Brain microvascular endothelial cell (primary cell): Measurements from ENCODE around the gene PSMD1.
"Not testable (repeated sequence)": the region's sequence is repeated elsewhere in the genome, so short reads cannot be mapped to it uniquely, and the experiment has no call there.

Experiments used
- DNase-seq: peaks from one replicate; pipeline ENCODE4 v3.0.0-alpha.2; 2020
- H3K27ac ChIP-seq: fragments of 250-450 bp; sonication (Bioruptor Pico); 2 replicates; pipeline ENCODE4 v1.5.1; 2020; ENCODE audit warnings: mild to moderate bottlenecking, moderate library complexity
- H3K27me3 ChIP-seq: fragments of 250-450 bp; sonication (Bioruptor Pico); replicated peaks from 2 replicates; pipeline ENCODE4 v1.5.1; 2020; ENCODE audit warnings: mild to moderate bottlenecking
- H3K36me3 ChIP-seq: fragments of 250-450 bp; sonication (Bioruptor Pico); replicated peaks from 2 replicates; pipeline ENCODE4 v1.5.1; 2020; ENCODE audit warnings: mild to moderate bottlenecking
- H3K4me3 ChIP-seq: 2 replicates; pipeline ENCODE4 v1.5.1; 2011; ENCODE audit warnings: low read depth, mild to moderate bottlenecking, control low read depth, low read length, moderate library complexity
- in situ Hi-C: cut with HindIII; loops from 2 replicates; pipeline ENCODE4 v1.10.0; 2017; ENCODE audit warnings: low sequenced_read_pairs, low pct_ligation_motif_present
- TF ChIP-seq, protein P1 (sequence below): IDR thresholded peaks from 2 replicates; pipeline ENCODE4 v1.5.1; 2011; ENCODE audit warnings: low read depth, mild to moderate bottlenecking, moderate library complexity, low read length, control low read depth, inconsistent platforms; ENCODE audit errors: missing control alignments

PSMD1 gene

DNA sequence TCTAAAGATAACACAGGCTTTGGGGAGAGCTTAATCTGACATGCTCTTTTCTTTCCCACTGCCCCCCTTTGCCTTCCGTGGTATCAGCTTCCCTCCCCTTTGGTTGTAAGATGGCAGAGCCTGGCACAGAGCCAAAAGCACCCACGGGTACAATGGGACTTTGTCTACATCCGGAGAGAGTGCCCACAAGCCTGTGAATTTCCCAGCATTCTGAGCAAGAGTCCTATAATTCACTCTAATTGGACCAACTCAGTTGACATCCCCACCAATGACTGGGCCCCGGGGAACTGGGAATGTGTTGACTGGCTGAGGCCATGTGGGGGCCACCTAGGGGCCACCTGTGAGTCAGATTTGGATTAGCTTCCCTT is 39.5 kb upstream of the PSMD1 start:
- no peak for DNase-seq
- in situ Hi-C loops, result no loop called here
- Histone ChIP-seq H3K27me3 (peaks cover 5% of the 10 kb centered on the region), H3K36me3 (no peaks in the 10 kb centered on the region), H3K4me3 (no peak overlapping the region), H3K27ac (no peak overlapping the region)
- TF ChIP-seq, protein P1, sequence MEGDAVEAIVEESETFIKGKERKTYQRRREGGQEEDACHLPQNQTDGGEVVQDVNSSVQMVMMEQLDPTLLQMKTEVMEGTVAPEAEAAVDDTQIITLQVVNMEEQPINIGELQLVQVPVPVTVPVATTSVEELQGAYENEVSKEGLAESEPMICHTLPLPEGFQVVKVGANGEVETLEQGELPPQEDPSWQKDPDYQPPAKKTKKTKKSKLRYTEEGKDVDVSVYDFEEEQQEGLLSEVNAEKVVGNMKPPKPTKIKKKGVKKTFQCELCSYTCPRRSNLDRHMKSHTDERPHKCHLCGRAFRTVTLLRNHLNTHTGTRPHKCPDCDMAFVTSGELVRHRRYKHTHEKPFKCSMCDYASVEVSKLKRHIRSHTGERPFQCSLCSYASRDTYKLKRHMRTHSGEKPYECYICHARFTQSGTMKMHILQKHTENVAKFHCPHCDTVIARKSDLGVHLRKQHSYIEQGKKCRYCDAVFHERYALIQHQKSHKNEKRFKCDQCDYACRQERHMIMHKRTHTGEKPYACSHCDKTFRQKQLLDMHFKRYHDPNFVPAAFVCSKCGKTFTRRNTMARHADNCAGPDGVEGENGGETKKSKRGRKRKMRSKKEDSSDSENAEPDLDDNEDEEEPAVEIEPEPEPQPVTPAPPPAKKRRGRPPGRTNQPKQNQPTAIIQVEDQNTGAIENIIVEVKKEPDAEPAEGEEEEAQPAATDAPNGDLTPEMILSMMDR, result no peak

GRCh38 chr2:231018184-231018583 is 38.5 kb upstream of the PSMD1 start:
- DNase-seq, result no peak
- TF ChIP-seq, protein P1, result no peak
- H3K36me3 ChIP-seq, result no peaks in the 10 kb centered on the region
- H3K27ac ChIP-seq, result no peak overlapping the region
- in situ Hi-C loops, result no loop called here
- no peaks in the 10 kb centered on the region for H3K27me3 ChIP-seq
- no peak overlapping the region for H3K4me3 ChIP-seq

DNA sequence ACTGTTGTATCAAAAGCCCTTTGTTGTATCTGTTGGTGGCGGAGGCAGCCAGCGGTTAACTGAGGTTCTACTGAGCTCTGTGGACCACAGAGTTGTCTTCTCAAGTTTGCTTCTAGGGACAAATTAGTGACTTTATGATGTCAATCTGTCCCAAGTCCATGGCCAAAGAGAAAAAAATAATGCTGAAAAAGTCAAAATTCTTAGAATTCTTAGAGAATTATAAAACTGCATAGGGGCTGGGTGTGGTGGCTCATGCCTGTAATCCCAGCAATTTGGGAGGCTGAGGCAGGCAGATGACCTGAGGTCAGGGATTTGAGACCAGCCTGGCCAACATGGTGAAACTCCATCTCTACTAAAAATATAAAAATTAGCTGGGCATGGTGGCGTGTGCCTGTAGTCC is 31.6 kb upstream of the PSMD1 start:
- DNase-seq, H3K4me3 ChIP-seq, H3K27ac ChIP-seq, H3K27me3 ChIP-seq, in situ Hi-C loops, H3K36me3 ChIP-seq: not testable (repeated sequence)

DNA sequence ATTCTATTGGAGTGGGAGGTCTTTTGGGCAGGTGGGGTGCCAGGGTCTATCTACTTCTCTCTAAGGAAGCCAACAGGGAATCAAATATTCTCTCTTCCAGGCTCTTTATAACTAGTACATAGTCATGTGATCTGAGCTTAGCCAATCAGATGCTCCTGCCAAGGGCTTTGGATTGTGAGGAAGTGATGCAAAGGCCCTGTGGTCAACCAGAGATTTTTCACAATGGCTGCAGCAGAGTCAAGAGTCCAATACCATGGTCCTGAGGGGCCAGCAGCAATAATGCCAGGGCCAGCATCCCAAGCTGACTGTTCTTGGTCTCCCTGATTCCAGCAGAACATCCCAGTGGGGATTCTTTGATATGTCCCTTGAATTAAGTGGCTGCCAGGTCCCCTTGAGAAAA is 27.8 kb upstream of the PSMD1 start:
- no peak for DNase-seq
- in situ Hi-C loops, result no loop called here
- no peaks in the 10 kb centered on the region for H3K36me3 ChIP-seq
- no peaks in the 10 kb centered on the region for H3K27me3 ChIP-seq
- no peak overlapping the region for H3K4me3 ChIP-seq
- TF ChIP-seq, protein P1, result no peak
- no peak overlapping the region for H3K27ac ChIP-seq

DNA sequence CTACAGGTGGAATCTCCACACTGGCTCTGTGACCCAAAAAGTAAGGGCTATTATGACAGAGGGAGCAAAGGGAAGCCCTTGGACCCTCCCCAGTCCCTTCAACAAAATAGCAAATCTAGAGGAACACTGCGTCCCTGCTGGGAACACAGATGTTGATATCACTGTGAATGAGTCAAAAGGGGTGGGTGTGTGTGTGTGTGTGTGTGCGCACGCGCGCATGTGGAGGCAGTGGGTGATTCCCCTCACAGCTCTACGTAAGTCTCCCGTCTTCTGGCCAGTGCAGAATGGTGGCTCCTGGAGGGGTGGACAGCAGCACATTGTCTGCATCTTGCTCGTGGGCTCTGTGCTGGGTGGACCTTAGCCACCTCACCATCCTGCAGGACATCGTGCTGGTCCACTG is 27.1 kb upstream of the PSMD1 start:
- no peak for DNase-seq
- TF ChIP-seq, protein P1, result no peak
- Histone ChIP-seq H3K4me3 (no peak overlapping the region), H3K27ac (no peak overlapping the region), H3K36me3 (no peaks in the 10 kb centered on the region), H3K27me3 (peaks cover 3% of the 10 kb centered on the region)
- in situ Hi-C loops, result no loop called here

DNA sequence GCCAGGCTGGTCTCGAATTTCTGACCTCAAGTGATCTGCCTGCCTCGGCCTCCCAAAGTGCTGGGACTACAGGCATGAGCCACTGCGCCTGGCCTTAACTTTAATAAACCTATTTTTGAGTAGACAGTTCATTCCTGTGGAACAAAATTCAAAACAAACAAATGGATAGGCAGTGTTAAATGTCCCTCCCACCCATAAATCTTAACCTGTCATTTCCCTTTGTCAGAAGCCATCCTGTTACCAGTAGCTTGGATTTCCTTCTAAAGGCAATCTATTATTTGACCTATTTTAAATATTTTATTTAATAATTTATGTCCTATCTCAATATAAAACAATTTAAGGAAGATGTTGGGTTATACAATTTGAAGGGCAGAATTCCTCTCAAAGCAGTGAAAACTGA is 25.9 kb upstream of the PSMD1 start:
- Histone ChIP-seq H3K36me3 (no peaks in the 10 kb centered on the region), H3K27me3 (peaks cover 8% of the 10 kb centered on the region), H3K4me3 (no peak overlapping the region), H3K27ac (no peak overlapping the region)
- TF ChIP-seq, protein P1, result no peak
- in situ Hi-C loops, result no loop called here
- DNase-seq, result no peak
